GM12874 (cell line): ENCODE results near the gene GOLGA1.

Experiments
- CTCF ChIP-seq: IDR thresholded peaks from 2 replicates; pipeline ENCODE4 v1.5.1; 2011; ENCODE audit warnings: low read depth, mild to moderate bottlenecking, control low read depth, low read length, moderate library complexity; ENCODE audit not compliant: insufficient read depth

GOLGA1 gene

GRCh38 chr9:124969401-124969800 lies 28.5 kb upstream of the GOLGA1 start:
- TF ChIP-seq CTCF, result no peak

- TF ChIP-seq CTCF, result no peak
Observed at GRCh38 chr9:124968238-124968637, 27.4 kb upstream of the GOLGA1 start.

DNA sequence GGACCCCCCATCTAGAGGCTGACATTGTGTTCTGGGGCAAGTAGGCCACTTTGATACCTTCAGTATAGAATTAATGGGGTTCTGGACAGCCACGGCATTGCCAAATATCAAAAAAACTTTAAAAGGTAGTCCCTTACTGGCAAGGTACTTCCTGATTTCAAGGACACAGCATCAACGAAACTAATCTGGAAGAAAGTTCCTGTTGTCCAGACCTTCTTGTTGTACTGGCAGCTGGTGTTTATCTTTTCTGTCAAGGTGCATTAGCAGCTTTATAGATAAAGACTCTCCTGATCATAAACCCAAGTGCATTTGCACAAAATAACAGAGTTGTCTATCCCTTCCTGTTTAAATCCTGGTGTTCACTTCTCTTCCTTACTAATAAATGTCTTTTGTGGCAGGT lies 23.7 kb upstream of the GOLGA1 start:
- TF ChIP-seq CTCF, result no peak

- no peak for TF ChIP-seq CTCF
Observed at GRCh38 chr9:124964056-124964455, 23.2 kb upstream of the GOLGA1 start.

- no peak for TF ChIP-seq CTCF
Observed at GRCh38 chr9:124960409-124960752, 19.5 kb upstream of the GOLGA1 start.

GRCh38 chr9:124954255-124954654 lies 13.4 kb upstream of the GOLGA1 start:
- no peak for TF ChIP-seq CTCF

GRCh38 chr9:124950050-124950718 lies 9.3 kb upstream of the GOLGA1 start:
- no peak for TF ChIP-seq CTCF
